Measurements from ENCODE around the gene AKT2.

- TF ChIP-seq POLR2AphosphoS5 (IDR thresholded peaks at IDR 0.05; ENCODE audit: low read depth, low read length) = no peak
- peak in 1 of 3 experiments; percentile 21; a peak in 1 of 6 replicates for TF ChIP-seq CTCF (IDR thresholded peaks at IDR 0.05 in 2 of 3, conservative IDR thresholded peaks at IDR 0.05 in 1 of 3; ENCODE audit: borderline replicate concordance in 1 of 3, insufficient read depth in 1 of 3, low read depth in 2 of 3, low read length in 2 of 3)
- no peak for TF ChIP-seq EZH2 (IDR thresholded peaks at IDR 0.05)
These were observed 18.1 kb downstream of the AKT2 start for GRCh38 chr19:40266912-40267600.
